Brain microvascular endothelial cell (primary cell): Measurements from ENCODE around the gene CROCC2.

ENCODE experiments used
- DNase-seq: peaks from one replicate; pipeline ENCODE4 v3.0.0-alpha.2; 2020
- H3K27ac ChIP-seq: fragments of 250-450 bp; sonication (Bioruptor Pico); 2 replicates; pipeline ENCODE4 v1.5.1; 2020; ENCODE audit warnings: mild to moderate bottlenecking, moderate library complexity
- H3K27me3 ChIP-seq: fragments of 250-450 bp; sonication (Bioruptor Pico); replicated peaks from 2 replicates; pipeline ENCODE4 v1.5.1; 2020; ENCODE audit warnings: mild to moderate bottlenecking
- H3K36me3 ChIP-seq: fragments of 250-450 bp; sonication (Bioruptor Pico); replicated peaks from 2 replicates; pipeline ENCODE4 v1.5.1; 2020; ENCODE audit warnings: mild to moderate bottlenecking
- H3K4me3 ChIP-seq: 2 replicates; pipeline ENCODE4 v1.5.1; 2011; ENCODE audit warnings: low read depth, mild to moderate bottlenecking, control low read depth, low read length, moderate library complexity
- CTCF ChIP-seq: IDR thresholded peaks from 2 replicates; pipeline ENCODE4 v1.5.1; 2011; ENCODE audit warnings: low read depth, mild to moderate bottlenecking, moderate library complexity, low read length, control low read depth, inconsistent platforms; ENCODE audit errors: missing control alignments
- in situ Hi-C: cut with HindIII; loops from 2 replicates; pipeline ENCODE4 v1.10.0; 2017; ENCODE audit warnings: low sequenced_read_pairs, low pct_ligation_motif_present

The CROCC2 gene

DNA sequence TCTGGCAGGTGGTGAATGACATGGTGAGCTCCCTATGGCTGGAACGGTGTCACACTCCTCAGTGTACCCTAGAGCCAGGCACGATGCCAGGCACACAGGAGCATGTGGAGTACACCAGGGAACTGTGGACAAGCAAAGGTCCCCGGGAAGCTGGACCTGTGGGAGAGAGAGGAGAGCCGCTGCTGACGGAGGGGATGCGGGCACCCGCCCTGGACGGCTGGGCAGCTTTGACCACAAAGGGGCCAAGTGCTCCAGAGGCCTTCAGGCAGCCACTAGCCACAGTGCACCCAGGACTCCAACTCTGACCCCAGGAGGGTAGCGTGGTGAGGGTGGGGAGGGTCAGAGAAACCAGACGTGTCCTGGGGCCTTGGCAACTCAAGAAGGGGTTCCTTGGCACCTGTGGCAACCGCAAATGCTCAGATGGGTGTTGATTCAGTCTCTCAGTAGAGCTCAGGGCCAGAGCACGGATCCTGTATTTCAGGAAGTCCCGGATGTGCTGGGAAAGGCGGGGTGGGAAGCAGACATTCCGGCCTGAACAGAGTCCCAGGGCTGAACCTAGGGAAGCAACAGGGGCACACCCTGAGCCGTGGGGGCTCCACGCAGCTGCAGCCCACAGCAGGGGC is 7.9 kb upstream of the CROCC2 start:
- no peaks in the 10 kb centered on the region for H3K27me3 ChIP-seq
- TF ChIP-seq CTCF = no peak
- H3K27ac ChIP-seq = no peak overlapping the region
- DNase-seq = no peak
- in situ Hi-C loops = no loop called here
- no peak overlapping the region for H3K4me3 ChIP-seq
- H3K36me3 ChIP-seq = no peaks in the 10 kb centered on the region

GRCh38 chr2:240898731-240899467 is 7.2 kb upstream of the CROCC2 start:
- Histone ChIP-seq H3K27me3 (no peaks in the 10 kb centered on the region), H3K27ac (no peak overlapping the region), H3K4me3 (no peak overlapping the region), H3K36me3 (no peaks in the 10 kb centered on the region)
- DNase-seq = no peak
- in situ Hi-C loops = no loop called here
- TF ChIP-seq CTCF = no peak

GRCh38 chr2:240899468-240899865 is 6.7 kb upstream of the CROCC2 start:
- in situ Hi-C loops = no loop called here
- Histone ChIP-seq H3K4me3 (no peak overlapping the region), H3K36me3 (no peaks in the 10 kb centered on the region), H3K27me3 (no peaks in the 10 kb centered on the region), H3K27ac (no peak overlapping the region)
- DNase-seq = no peak
- TF ChIP-seq CTCF = no peak

DNA sequence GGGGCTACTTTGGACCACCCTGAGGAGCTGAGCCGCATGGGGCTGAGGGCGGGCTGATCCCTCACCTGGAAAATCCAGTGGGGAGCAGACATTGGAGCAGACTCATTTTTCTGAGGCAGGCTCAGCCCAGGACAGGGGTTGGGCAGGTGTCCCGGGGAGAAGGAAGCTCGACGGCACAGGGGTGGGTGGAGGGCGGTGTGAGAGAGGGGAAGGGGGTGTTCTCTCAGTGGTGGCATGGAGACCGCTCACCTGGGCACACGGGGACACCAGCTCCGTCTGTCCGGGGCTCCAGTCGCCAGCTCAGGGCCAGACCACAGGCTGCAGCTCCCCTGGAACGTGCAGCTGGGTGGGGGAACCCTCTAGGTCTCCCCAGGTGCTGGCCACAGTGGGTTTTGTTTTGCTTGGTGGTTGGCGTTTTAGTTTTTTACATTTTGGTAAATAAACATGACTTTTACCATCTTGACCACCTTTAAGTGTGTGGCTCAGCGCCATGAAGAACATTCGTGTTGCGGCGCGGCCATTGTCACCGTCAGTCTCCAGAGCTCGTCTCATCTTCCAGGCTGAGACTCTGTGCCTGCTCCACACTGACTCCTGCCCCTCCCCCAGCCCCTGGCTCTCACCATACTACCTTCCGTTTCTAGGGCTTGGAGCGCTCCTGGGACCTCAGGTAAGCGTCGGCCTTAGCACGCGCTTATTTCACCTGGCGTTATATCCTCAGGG is 5.8 kb upstream of the CROCC2 start:
- H3K36me3 ChIP-seq = no peaks in the 10 kb centered on the region
- H3K27me3 ChIP-seq = no peaks in the 10 kb centered on the region
- in situ Hi-C loops = no loop called here
- no peak overlapping the region for H3K4me3 ChIP-seq
- no peak for DNase-seq
- TF ChIP-seq CTCF = no peak
- H3K27ac ChIP-seq = no peak overlapping the region

GRCh38 chr2:240901986-240902614 is 4.0 kb upstream of the CROCC2 start:
- no peak for TF ChIP-seq CTCF
- Histone ChIP-seq H3K4me3 (no peak overlapping the region), H3K36me3 (no peaks in the 10 kb centered on the region), H3K27ac (no peak overlapping the region), H3K27me3 (peaks cover 2% of the 10 kb centered on the region)
- in situ Hi-C loops = no loop called here
- no peak for DNase-seq
